Tibial nerve (tissue), 4 donors: ENCODE results near the gene GRB10. TPM values are rescaled to one million over a fixed set of nuclear protein-coding genes. Genes with fewer than 3 reads are reported as not detected.
A peak's percentile ranks its signal among the peaks of the same experiment; 100 is the strongest.

Experiments
- DNase-seq, 2 donors: peaks; one replicate each; pipeline ENCODE4 v3.0.0-alpha.2; 2019; ENCODE audit warnings: low spot score in 2 of 2
- H3K27ac ChIP-seq, 4 donors: fragments of 200-600 bp; sonication (generic) in 3 of 4; one replicate each; pipeline ENCODE4 v1.5.1; 2017 to 2019; ENCODE audit warnings: mild to moderate bottlenecking in 1 of 4
- H3K27me3 ChIP-seq, 2 donors: fragments of 200-600 bp; sonication (generic) in 1 of 2; one replicate each; pipeline versions ENCODE4 v1.5.1 to v1.6.0; 2017 to 2019
- H3K36me3 ChIP-seq, 3 donors: fragments of 200-600 bp; sonication (generic); one replicate each; pipeline ENCODE4 v1.5.1; 2018 to 2019
- H3K4me1 ChIP-seq, 4 donors: fragments of 200-600 bp; sonication (generic) in 3 of 4; one replicate each; pipeline ENCODE4 v1.5.1; 2017 to 2019
- H3K4me3 ChIP-seq, 4 donors: fragments of 200-600 bp; sonication (generic) in 3 of 4; one replicate each; pipeline ENCODE4 v1.5.1; 2017 to 2019; ENCODE audit warnings: mild to moderate bottlenecking in 1 of 4, moderate library complexity in 1 of 4
- H3K9me3 ChIP-seq, 4 donors: fragments of 200-600 bp; sonication (generic) in 3 of 4; one replicate each; pipeline ENCODE4 v1.5.1; 2017 to 2019
- CTCF ChIP-seq, 5 experiments: fragments of 200-600 bp in 3 of 5; fragments of 450-650 bp in 2 of 5; sonication (generic) in 3 of 5; IDR thresholded peaks; one replicate each; pipeline ENCODE4 v1.5.1; 2016 to 2019; ENCODE audit warnings: antibody characterized with exemption in 5 of 5, mild to moderate bottlenecking in 3 of 5, moderate library complexity in 2 of 5
- EP300 ChIP-seq, 2 donors: sonication (generic); formaldehyde crosslinking; IDR thresholded peaks; one replicate each; pipeline ENCODE4 v1.6.1; 2017; ENCODE audit warnings: antibody characterized with exemption in 2 of 2, mild to moderate bottlenecking in 1 of 2
- POLR2A ChIP-seq, 2 donors: fragments of 450-650 bp; IDR thresholded peaks; one replicate each; pipeline ENCODE4 v1.6.1; 2017; ENCODE audit warnings: antibody characterized with exemption in 2 of 2, mild to moderate bottlenecking in 2 of 2, moderate library complexity in 2 of 2
- WGBS, 2 donors: methylation state at CpG; one replicate each; pipeline ENCODE4 v1.1.5; 2018; 5-methylcytosine and 5-hydroxymethylcytosine counted together
- total RNA-seq, 4 donors: library from RNA; depleted of rRNA; stranded (reverse); fragments of >200 nt; gene quantifications; one replicate each; pipeline ENCODE4 v1.1.0, GENCODE V29; 2016

Gene GRB10
- total RNA-seq, 4 donors from 2014 or later = 34.1 to 73.9 (median 56.0) TPM

- Histone ChIP-seq H3K27me3 (no peaks in the 10 kb centered on the region), H3K36me3 (no peaks in the 10 kb centered on the region), H3K9me3 (peaks cover 0 to 7% (median 0%) of the 10 kb centered on the region in 4 donors), H3K4me1 (no peaks in the 10 kb centered on the region), H3K27ac (no peak overlapping the region), H3K4me3 (no peak overlapping the region)
- no peak for DNase-seq
- WGBS, 2 donors = 60 to 82% methylated on average over 2 of the region's 2 CpGs
- TF ChIP-seq EP300 (IDR thresholded peaks at IDR 0.05) (no peak), POLR2A (IDR thresholded peaks at IDR 0.05) (no peak), CTCF (IDR thresholded peaks at IDR 0.05) (no peak)
Measured at GRCh38 chr7:50565559-50565916, 217.2 kb downstream of the GRB10 start.

GRCh38 chr7:50564640-50565558, 217.8 kb downstream of the GRB10 start, which contains the start of gene DDC:
Gene DDC, minus strand, starts transcription at chr7:50565405. Its CDS starts 21,320 bp downstream, at chr7:50544085.
- peak within 1 kb of the TSS in 1 of 4 donors; percentile 9 for H3K4me3 ChIP-seq
- no peak for DNase-seq
- H3K36me3 ChIP-seq = no peaks in the 10 kb centered on the region
- no peak within 1 kb of the TSS for H3K27ac ChIP-seq
- WGBS, 2 donors = 50 to 55% methylated on average over 8 of the region's 8 CpGs
- H3K4me1 ChIP-seq = no peaks in the 10 kb centered on the region
- peaks cover 0 to under 1% (median 0%) of the 10 kb centered on the region in 4 donors for H3K9me3 ChIP-seq
- TF ChIP-seq POLR2A (IDR thresholded peaks at IDR 0.05) = no peak
- no peak for TF ChIP-seq EP300 (IDR thresholded peaks at IDR 0.05)
- no peak for TF ChIP-seq CTCF (IDR thresholded peaks at IDR 0.05)
- H3K27me3 ChIP-seq = no peaks in the 10 kb centered on the region

- Histone ChIP-seq H3K4me1 (no peaks in the 10 kb centered on the region), H3K27me3 (no peaks in the 10 kb centered on the region), H3K27ac (no peak overlapping the region), H3K9me3 (no peaks in the 10 kb centered on the region), H3K36me3 (no peaks in the 10 kb centered on the region), H3K4me3 (no peak overlapping the region)
- DNase-seq = no peak
- 84 to 85% methylated on average over 8 of the region's 8 CpGs for WGBS, 2 donors
- TF ChIP-seq EP300 (IDR thresholded peaks at IDR 0.05) = no peak
- TF ChIP-seq POLR2A (IDR thresholded peaks at IDR 0.05) = no peak
- no peak for TF ChIP-seq CTCF (IDR thresholded peaks at IDR 0.05)
Measured at GRCh38 chr7:50564171-50564570, 218.5 kb downstream of the GRB10 start.

GRCh38 chr7:50562136-50562535, 220.6 kb downstream of the GRB10 start:
- no peak for TF ChIP-seq POLR2A (IDR thresholded peaks at IDR 0.05)
- no peak for TF ChIP-seq CTCF (IDR thresholded peaks at IDR 0.05)
- no peak for TF ChIP-seq EP300 (IDR thresholded peaks at IDR 0.05)
- no peak overlapping the region for H3K4me3 ChIP-seq
- WGBS, 2 donors = 71 to 80% methylated on average over 2 to 4 of the region's 5 CpGs

GRCh38 chr7:50560865-50561351, 221.8 kb downstream of the GRB10 start:
- H3K4me1 ChIP-seq = no peaks in the 10 kb centered on the region
- no peaks in the 10 kb centered on the region for H3K9me3 ChIP-seq
- no peak for DNase-seq
- no peak for TF ChIP-seq EP300 (IDR thresholded peaks at IDR 0.05)
- TF ChIP-seq POLR2A (IDR thresholded peaks at IDR 0.05) = no peak
- no peak overlapping the region for H3K27ac ChIP-seq
- no peaks in the 10 kb centered on the region for H3K27me3 ChIP-seq
- H3K36me3 ChIP-seq = no peaks in the 10 kb centered on the region
- H3K4me3 ChIP-seq = no peak overlapping the region
- whole genome bisulfite sequencing, 2 donors = 7 to 27% methylated on average over 9 of the region's 9 CpGs

More at GRCh38 chr7:50562136-50562535, 220.6 kb downstream of the GRB10 start:
- DNase-seq = no peak
- Histone ChIP-seq H3K4me1 (no peaks in the 10 kb centered on the region), H3K27me3 (no peaks in the 10 kb centered on the region), H3K27ac (no peak overlapping the region), H3K36me3 (no peaks in the 10 kb centered on the region), H3K9me3 (no peaks in the 10 kb centered on the region)
